OCI-LY1 (cell line): Measurements from ENCODE around the gene LEKR1.

Source experiments
- H2AFZ ChIP-seq: fragments of 200-600 bp; sonication (generic), shearing (Covaris generic); 2 replicates; pipeline ENCODE4 v1.6.0; 2014; ENCODE audit warnings: antibody characterized with exemption, mild to moderate bottlenecking, low read length
- H3F3A ChIP-seq: fragments of 200-600 bp; sonication (generic), shearing (Covaris generic); 2 replicates; pipeline ENCODE4 v1.6.0; 2014; ENCODE audit warnings: mild to moderate bottlenecking, antibody characterized with exemption, low read length, moderate library complexity; ENCODE audit not compliant: insufficient read depth
- H3K27ac ChIP-seq: fragments of 200-600 bp; sonication (generic); 2 replicates; pipeline ENCODE4 v1.5.1; 2014; ENCODE audit warnings: low read length, mixed run types, mild to moderate bottlenecking, low read depth; ENCODE audit not compliant: poor library complexity, severe bottlenecking
- H3K27me3 ChIP-seq: fragments of 200-600 bp; sonication (generic); 2 replicates; pipeline ENCODE4 v1.6.0; 2014; ENCODE audit warnings: antibody characterized with exemption, mild to moderate bottlenecking, low read length, moderate library complexity; ENCODE audit not compliant: insufficient read depth
- H3K36me3 ChIP-seq: fragments of 200-600 bp; sonication (generic); 2 replicates; pipeline ENCODE4 v1.6.1; 2014; ENCODE audit warnings: mild to moderate bottlenecking, antibody characterized with exemption, low read length, moderate library complexity, mixed read lengths; ENCODE audit not compliant: insufficient read depth
- H3K4me1 ChIP-seq: fragments of 200-600 bp; sonication (generic); 2 replicates; pipeline ENCODE4 v1.5.1; 2014; ENCODE audit warnings: mild to moderate bottlenecking, low read length, moderate library complexity; ENCODE audit not compliant: insufficient read depth, severe bottlenecking
- H3K4me2 ChIP-seq: fragments of 200-600 bp; sonication (generic), shearing (Covaris generic); 2 replicates; pipeline ENCODE4 v1.6.1; 2014; ENCODE audit warnings: low read length
- H3K4me3 ChIP-seq: fragments of 200-600 bp; sonication (generic); 2 replicates; pipeline ENCODE4 v1.5.1; 2014; ENCODE audit warnings: low read length, low read depth, mild to moderate bottlenecking, mixed read lengths; ENCODE audit not compliant: poor library complexity, severe bottlenecking
- H3K79me2 ChIP-seq: fragments of 200-600 bp; shearing (Covaris generic); 2 replicates; pipeline ENCODE4 v1.6.1; 2016; ENCODE audit warnings: mixed run types, low read length, mixed read lengths; ENCODE audit not compliant: insufficient read depth
- H3K9ac ChIP-seq: fragments of 200-600 bp; sonication (generic), shearing (Covaris generic); 2 replicates; pipeline ENCODE4 v1.6.1; 2014; ENCODE audit warnings: mild to moderate bottlenecking, low read length, mixed read lengths
- H3K9me2 ChIP-seq: fragments of 200-600 bp; sonication (generic), shearing (Covaris generic); 2 replicates; pipeline ENCODE4 v1.6.1; 2014; ENCODE audit warnings: low read depth, mild to moderate bottlenecking, low read length, mixed read lengths
- H3K9me3 ChIP-seq: fragments of 200-600 bp; shearing (Covaris generic); 2 replicates; pipeline ENCODE4 v1.6.1; 2014; ENCODE audit warnings: low read length, mixed read lengths
- H4K20me1 ChIP-seq: fragments of 200-600 bp; sonication (generic), shearing (Covaris generic); 2 replicates; pipeline ENCODE4 v1.6.0; 2016; ENCODE audit warnings: mild to moderate bottlenecking, low read length; ENCODE audit not compliant: insufficient read depth
- CTCF ChIP-seq: fragments of 200-600 bp; sonication (generic), shearing (Covaris generic); IDR thresholded peaks from 2 replicates; pipeline ENCODE4 v1.5.1; 2017; ENCODE audit warnings: mild to moderate bottlenecking, antibody characterized with exemption, low read length, moderate library complexity, mixed read lengths
- EZH2 ChIP-seq: fragments of 200-600 bp; sonication (generic), shearing (Covaris generic); IDR thresholded peaks from 2 replicates; pipeline ENCODE4 v1.8.0; 2017; ENCODE audit warnings: borderline replicate concordance, mixed run types, mild to moderate bottlenecking, antibody characterized with exemption, low read length, moderate library complexity, mixed read lengths

The LEKR1 gene

DNA sequence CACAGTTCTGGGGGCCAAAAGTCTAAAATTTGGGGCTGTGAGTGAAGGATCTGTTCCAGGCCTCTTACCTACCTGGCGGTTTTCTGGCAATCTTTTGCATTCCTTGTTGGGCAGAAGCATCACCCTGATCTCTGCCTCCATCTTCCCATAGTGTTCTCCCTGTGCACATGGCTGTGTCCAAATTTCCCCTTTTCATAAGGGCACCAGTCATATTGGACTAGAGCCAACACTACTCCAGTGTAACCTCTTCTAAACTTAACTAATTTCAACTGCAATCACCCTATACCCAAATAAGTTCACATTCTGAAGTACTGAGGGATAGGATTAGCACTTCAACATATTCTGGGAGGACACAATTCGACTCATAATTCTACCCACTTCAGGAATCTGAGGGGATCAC is 248.8 kb downstream of the LEKR1 start:
- TF ChIP-seq CTCF (no peak), EZH2 (no peak)
- no peaks in the 10 kb centered on the region for H3K79me2 ChIP-seq
- peaks cover 38% of the 10 kb centered on the region for H3K4me1 ChIP-seq
- no peaks in the 10 kb centered on the region for H3K36me3 ChIP-seq
- no peak overlapping the region for H2AFZ ChIP-seq
- no peak overlapping the region for H3K4me2 ChIP-seq
- H4K20me1 ChIP-seq: no peaks in the 10 kb centered on the region
- no peak overlapping the region for H3K9ac ChIP-seq
- H3F3A ChIP-seq: no peaks in the 10 kb centered on the region
- no peak overlapping the region for H3K27ac ChIP-seq
- no peak overlapping the region for H3K4me3 ChIP-seq
- no peaks in the 10 kb centered on the region for H3K9me2 ChIP-seq
- H3K27me3 ChIP-seq: no peaks in the 10 kb centered on the region
- no peaks in the 10 kb centered on the region for H3K9me3 ChIP-seq

- no peak overlapping the region; the same call in 1 of the 2 replicates for H3K4me2 ChIP-seq
- H3K9ac ChIP-seq: no peak overlapping the region
- no peaks in the 10 kb centered on the region for H3K36me3 ChIP-seq
- H3K4me3 ChIP-seq: no peak overlapping the region
- no peaks in the 10 kb centered on the region for H3K27me3 ChIP-seq
- no peak for TF ChIP-seq CTCF
- TF ChIP-seq EZH2: no peak
- H3K9me3 ChIP-seq: no peaks in the 10 kb centered on the region
- no peak overlapping the region for H2AFZ ChIP-seq
- no peak overlapping the region for H3K27ac ChIP-seq
- no peaks in the 10 kb centered on the region for H3K79me2 ChIP-seq
- no peaks in the 10 kb centered on the region for H3K9me2 ChIP-seq
- no peaks in the 10 kb centered on the region for H4K20me1 ChIP-seq
- peaks cover 43% of the 10 kb centered on the region for H3K4me1 ChIP-seq
- H3F3A ChIP-seq: no peaks in the 10 kb centered on the region
Measured at GRCh38 chr3:157075693-157076420, 249.7 kb downstream of the LEKR1 start.

DNA sequence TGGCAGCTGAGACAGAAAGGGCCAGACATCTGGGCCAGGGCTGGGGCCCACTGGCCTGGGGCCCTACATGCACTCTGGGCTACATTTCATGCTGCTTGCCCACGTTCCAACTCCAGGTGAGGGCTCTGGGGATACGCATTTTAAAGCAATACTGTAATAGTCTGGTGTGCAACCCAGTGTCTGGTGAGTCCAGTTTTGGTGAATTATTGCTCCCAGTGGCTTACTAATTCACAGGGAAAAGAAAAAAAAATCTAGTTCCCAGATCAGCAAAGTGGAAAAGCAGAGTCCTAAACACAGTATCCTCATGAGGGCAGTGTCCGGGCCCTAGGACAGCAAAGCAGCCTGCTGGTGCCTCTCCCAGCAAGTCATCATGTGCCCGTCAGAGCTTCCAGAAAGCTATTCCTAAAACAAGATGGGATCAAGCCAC is 251.4 kb downstream of the LEKR1 start:
- Histone ChIP-seq H3K4me3 (no peak overlapping the region), H2AFZ (0 out of 2 replicates have a peak overlapping the region, but pooled peaks have one; percentile 8), H4K20me1 (no peaks in the 10 kb centered on the region), H3K79me2 (no peaks in the 10 kb centered on the region), H3K27ac (no peak overlapping the region), H3K4me2 (peak overlapping the region; percentile 7; the same call in 1 of the 2 replicates), H3K4me1 (peaks cover 56% of the 10 kb centered on the region), H3K27me3 (no peaks in the 10 kb centered on the region), H3K9me2 (no peaks in the 10 kb centered on the region), H3F3A (no peaks in the 10 kb centered on the region), H3K9ac (no peak overlapping the region), H3K36me3 (no peaks in the 10 kb centered on the region), H3K9me3 (no peaks in the 10 kb centered on the region)
- no peak for TF ChIP-seq EZH2
- no peak for TF ChIP-seq CTCF
